ENCODE results near the gene CDH13.

The CDH13 gene

DNA sequence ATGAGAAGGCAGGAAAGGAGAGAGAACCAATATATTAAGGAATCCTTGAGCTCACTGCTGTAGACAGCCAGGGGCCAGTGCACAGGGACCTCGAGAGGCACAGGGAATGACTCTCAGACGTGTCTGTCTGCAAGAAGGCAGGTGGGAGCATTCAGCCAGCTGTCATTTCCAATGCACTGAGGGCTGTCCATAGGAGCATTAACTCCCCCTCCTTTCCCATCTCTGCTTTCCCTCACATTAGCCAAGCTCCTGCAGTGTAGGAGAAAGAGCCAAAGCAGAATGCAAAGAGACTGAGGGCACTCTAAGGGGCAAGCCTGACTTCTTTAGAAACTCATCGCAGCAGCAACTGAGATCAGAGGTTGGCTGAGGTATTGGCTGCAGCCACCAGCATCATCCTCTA is 218.3 kb downstream of the CDH13 start:
- ATAC-seq = no peak
- TF ChIP-seq, protein P1, sequence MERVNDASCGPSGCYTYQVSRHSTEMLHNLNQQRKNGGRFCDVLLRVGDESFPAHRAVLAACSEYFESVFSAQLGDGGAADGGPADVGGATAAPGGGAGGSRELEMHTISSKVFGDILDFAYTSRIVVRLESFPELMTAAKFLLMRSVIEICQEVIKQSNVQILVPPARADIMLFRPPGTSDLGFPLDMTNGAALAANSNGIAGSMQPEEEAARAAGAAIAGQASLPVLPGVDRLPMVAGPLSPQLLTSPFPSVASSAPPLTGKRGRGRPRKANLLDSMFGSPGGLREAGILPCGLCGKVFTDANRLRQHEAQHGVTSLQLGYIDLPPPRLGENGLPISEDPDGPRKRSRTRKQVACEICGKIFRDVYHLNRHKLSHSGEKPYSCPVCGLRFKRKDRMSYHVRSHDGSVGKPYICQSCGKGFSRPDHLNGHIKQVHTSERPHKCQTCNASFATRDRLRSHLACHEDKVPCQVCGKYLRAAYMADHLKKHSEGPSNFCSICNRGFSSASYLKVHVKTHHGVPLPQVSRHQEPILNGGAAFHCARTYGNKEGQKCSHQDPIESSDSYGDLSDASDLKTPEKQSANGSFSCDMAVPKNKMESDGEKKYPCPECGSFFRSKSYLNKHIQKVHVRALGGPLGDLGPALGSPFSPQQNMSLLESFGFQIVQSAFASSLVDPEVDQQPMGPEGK (CRISPR knock-in tag; IDR thresholded peaks at IDR 0.05; ENCODE audit: borderline replicate concordance) = no peak
- TF ChIP-seq ESRRG (CRISPR knock-in tag; IDR thresholded peaks at IDR 0.05) (no peak), TOX (CRISPR knock-in tag; IDR thresholded peaks at IDR 0.05; ENCODE audit: borderline replicate concordance) (no peak), TCF4 (CRISPR knock-in tag; IDR thresholded peaks at IDR 0.05; ENCODE audit: borderline replicate concordance) (no peak), RARB (CRISPR knock-in tag; IDR thresholded peaks at IDR 0.05) (no peak), PPARA (CRISPR knock-in tag; IDR thresholded peaks at IDR 0.05; ENCODE audit: borderline replicate concordance) (no peak), ZFP3 (CRISPR knock-in tag; IDR thresholded peaks at IDR 0.05) (no peak)
- TF ChIP-seq, protein P2, sequence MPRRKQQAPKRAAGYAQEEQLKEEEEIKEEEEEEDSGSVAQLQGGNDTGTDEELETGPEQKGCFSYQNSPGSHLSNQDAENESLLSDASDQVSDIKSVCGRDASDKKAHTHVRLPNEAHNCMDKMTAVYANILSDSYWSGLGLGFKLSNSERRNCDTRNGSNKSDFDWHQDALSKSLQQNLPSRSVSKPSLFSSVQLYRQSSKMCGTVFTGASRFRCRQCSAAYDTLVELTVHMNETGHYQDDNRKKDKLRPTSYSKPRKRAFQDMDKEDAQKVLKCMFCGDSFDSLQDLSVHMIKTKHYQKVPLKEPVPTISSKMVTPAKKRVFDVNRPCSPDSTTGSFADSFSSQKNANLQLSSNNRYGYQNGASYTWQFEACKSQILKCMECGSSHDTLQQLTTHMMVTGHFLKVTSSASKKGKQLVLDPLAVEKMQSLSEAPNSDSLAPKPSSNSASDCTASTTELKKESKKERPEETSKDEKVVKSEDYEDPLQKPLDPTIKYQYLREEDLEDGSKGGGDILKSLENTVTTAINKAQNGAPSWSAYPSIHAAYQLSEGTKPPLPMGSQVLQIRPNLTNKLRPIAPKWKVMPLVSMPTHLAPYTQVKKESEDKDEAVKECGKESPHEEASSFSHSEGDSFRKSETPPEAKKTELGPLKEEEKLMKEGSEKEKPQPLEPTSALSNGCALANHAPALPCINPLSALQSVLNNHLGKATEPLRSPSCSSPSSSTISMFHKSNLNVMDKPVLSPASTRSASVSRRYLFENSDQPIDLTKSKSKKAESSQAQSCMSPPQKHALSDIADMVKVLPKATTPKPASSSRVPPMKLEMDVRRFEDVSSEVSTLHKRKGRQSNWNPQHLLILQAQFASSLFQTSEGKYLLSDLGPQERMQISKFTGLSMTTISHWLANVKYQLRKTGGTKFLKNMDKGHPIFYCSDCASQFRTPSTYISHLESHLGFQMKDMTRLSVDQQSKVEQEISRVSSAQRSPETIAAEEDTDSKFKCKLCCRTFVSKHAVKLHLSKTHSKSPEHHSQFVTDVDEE (CRISPR knock-in tag; IDR thresholded peaks at IDR 0.05) = no peak

DNA sequence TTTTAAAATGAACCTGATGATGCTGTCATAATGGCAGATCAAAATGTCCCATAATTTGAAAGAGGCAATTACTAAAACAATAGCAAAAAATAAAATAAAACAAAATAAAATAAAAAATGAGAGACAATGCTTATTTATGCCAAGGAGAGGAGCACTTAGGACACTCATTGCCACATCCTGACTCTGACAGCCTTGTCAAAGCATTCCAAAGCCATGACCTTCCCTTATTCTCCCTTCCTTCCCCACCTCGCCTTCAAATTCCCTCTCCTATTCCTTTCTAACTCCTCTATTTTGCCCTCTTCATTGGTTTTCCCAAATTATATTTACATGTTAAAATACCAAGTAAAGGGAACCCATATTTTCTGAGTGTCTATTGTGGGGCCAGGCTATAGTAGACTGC is 220.0 kb downstream of the CDH13 start:
- ATAC-seq = no peak
- TF ChIP-seq ESRRG (CRISPR knock-in tag; IDR thresholded peaks at IDR 0.05) = no peak
- TF ChIP-seq, protein P1 (CRISPR knock-in tag; IDR thresholded peaks at IDR 0.05; ENCODE audit: borderline replicate concordance) = no peak
- no peak for TF ChIP-seq ZNF8 (CRISPR knock-in tag; IDR thresholded peaks at IDR 0.05)
- TF ChIP-seq ZFP30 (CRISPR knock-in tag; IDR thresholded peaks at IDR 0.05) = no peak
- TF ChIP-seq, protein P3, sequence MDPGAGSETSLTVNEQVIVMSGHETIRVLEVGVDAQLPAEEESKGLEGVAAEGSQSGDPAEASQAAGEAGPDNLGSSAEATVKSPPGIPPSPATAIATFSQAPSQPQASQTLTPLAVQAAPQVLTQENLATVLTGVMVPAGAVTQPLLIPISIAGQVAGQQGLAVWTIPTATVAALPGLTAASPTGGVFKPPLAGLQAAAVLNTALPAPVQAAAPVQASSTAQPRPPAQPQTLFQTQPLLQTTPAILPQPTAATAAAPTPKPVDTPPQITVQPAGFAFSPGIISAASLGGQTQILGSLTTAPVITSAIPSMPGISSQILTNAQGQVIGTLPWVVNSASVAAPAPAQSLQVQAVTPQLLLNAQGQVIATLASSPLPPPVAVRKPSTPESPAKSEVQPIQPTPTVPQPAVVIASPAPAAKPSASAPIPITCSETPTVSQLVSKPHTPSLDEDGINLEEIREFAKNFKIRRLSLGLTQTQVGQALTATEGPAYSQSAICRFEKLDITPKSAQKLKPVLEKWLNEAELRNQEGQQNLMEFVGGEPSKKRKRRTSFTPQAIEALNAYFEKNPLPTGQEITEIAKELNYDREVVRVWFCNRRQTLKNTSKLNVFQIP (CRISPR knock-in tag; IDR thresholded peaks at IDR 0.05; ENCODE audit: borderline replicate concordance, low read depth) = no peak
- TF ChIP-seq TOX (CRISPR knock-in tag; IDR thresholded peaks at IDR 0.05; ENCODE audit: borderline replicate concordance) = no peak
- no peak for TF ChIP-seq ARNTL (CRISPR knock-in tag; IDR thresholded peaks at IDR 0.05; ENCODE audit: borderline replicate concordance, low read depth)
- no peak for TF ChIP-seq PPARA (CRISPR knock-in tag; IDR thresholded peaks at IDR 0.05; ENCODE audit: borderline replicate concordance)
- TF ChIP-seq CSDC2 (CRISPR knock-in tag; IDR thresholded peaks at IDR 0.05) = no peak
- TF ChIP-seq RARB (CRISPR knock-in tag; IDR thresholded peaks at IDR 0.05) = no peak
- no peak for TF ChIP-seq OSR1 (CRISPR knock-in tag; IDR thresholded peaks at IDR 0.05)

DNA sequence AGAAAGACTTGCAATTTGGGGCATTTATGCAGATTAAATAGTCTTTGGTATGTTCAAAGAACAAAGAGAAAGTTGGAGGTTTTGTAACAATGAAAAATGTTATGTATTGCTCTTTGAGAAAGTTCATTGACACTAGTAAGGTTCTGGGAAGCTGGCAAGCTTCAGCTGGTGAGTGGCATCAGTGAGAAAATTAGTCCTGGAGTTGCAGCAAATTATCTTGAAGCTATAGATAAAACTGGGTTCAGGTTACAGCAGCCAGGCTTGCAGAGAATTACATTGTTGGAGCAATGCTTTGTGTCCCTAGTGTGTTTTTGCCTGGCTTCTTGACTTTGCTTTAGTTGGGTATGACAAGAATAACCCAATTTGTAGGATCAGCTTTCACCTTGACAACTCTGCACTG is 221.2 kb downstream of the CDH13 start:
- TF ChIP-seq, protein P1 (CRISPR knock-in tag; IDR thresholded peaks at IDR 0.05; ENCODE audit: borderline replicate concordance) = no peak
- TF ChIP-seq ZNF70 (CRISPR knock-in tag; IDR thresholded peaks at IDR 0.05) = no peak
- TF ChIP-seq CSDC2 (CRISPR knock-in tag; IDR thresholded peaks at IDR 0.05) = no peak
- TF ChIP-seq TOX (CRISPR knock-in tag; IDR thresholded peaks at IDR 0.05; ENCODE audit: borderline replicate concordance) = no peak
- TF ChIP-seq ZFP30 (CRISPR knock-in tag; IDR thresholded peaks at IDR 0.05) = no peak
- TF ChIP-seq, protein P3 (CRISPR knock-in tag; IDR thresholded peaks at IDR 0.05; ENCODE audit: borderline replicate concordance, low read depth) = no peak
- TF ChIP-seq, protein P4, sequence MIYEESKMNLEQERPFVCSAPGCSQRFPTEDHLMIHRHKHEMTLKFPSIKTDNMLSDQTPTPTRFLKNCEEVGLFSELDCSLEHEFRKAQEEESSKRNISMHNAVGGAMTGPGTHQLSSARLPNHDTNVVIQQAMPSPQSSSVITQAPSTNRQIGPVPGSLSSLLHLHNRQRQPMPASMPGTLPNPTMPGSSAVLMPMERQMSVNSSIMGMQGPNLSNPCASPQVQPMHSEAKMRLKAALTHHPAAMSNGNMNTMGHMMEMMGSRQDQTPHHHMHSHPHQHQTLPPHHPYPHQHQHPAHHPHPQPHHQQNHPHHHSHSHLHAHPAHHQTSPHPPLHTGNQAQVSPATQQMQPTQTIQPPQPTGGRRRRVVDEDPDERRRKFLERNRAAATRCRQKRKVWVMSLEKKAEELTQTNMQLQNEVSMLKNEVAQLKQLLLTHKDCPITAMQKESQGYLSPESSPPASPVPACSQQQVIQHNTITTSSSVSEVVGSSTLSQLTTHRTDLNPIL (CRISPR knock-in tag; IDR thresholded peaks at IDR 0.05; ENCODE audit: low read depth) = no peak
- no peak for TF ChIP-seq ZNF8 (CRISPR knock-in tag; IDR thresholded peaks at IDR 0.05)
- TF ChIP-seq BACH2 (CRISPR knock-in tag; IDR thresholded peaks at IDR 0.05; ENCODE audit: borderline replicate concordance) = no peak
- TF ChIP-seq SNAI2 (CRISPR knock-in tag; IDR thresholded peaks at IDR 0.05) = no peak
- TF ChIP-seq ISL1 (CRISPR knock-in tag; IDR thresholded peaks at IDR 0.05) = no peak
- no peak for ATAC-seq

Measured in SK-N-SH treated with all-trans-retinoic acid at 6 μM for 48 hours (cell line).